OCI-LY3 (cell line): Measurements from ENCODE around the gene COL4A2.

Source experiments
- EZH2phosphoT487 ChIP-seq: fragments of 200-600 bp; shearing (Covaris generic); IDR thresholded peaks from 2 replicates; pipeline ENCODE4 v1.6.1; 2018; ENCODE audit warnings: antibody characterized with exemption, mixed run types, low read depth
- TF ChIP-seq, protein P1 (sequence below): fragments of 200-600, 300-600 bp; sonication (generic); IDR thresholded peaks from 2 replicates; pipeline ENCODE4 v1.5.1; 2014; ENCODE audit warnings: antibody characterized with exemption, low read length, low read depth

- TF ChIP-seq, protein P1, sequence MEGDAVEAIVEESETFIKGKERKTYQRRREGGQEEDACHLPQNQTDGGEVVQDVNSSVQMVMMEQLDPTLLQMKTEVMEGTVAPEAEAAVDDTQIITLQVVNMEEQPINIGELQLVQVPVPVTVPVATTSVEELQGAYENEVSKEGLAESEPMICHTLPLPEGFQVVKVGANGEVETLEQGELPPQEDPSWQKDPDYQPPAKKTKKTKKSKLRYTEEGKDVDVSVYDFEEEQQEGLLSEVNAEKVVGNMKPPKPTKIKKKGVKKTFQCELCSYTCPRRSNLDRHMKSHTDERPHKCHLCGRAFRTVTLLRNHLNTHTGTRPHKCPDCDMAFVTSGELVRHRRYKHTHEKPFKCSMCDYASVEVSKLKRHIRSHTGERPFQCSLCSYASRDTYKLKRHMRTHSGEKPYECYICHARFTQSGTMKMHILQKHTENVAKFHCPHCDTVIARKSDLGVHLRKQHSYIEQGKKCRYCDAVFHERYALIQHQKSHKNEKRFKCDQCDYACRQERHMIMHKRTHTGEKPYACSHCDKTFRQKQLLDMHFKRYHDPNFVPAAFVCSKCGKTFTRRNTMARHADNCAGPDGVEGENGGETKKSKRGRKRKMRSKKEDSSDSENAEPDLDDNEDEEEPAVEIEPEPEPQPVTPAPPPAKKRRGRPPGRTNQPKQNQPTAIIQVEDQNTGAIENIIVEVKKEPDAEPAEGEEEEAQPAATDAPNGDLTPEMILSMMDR, result no peak
- TF ChIP-seq EZH2phosphoT487, result no peak
These were observed 32.2 kb downstream of the COL4A2 start for GRCh38 chr13:110339263-110339662.
